Keratinocyte (primary cell): Measurements from ENCODE around the gene FGFR2.

ENCODE experiments used
- CTCF ChIP-seq, 3 experiments: IDR thresholded peaks in 1 of 3; conservative IDR thresholded peaks in 1 of 3; optimal IDR thresholded peaks in 1 of 3; 2 replicates in 2 of 3; 3 replicates in 1 of 3; pipeline versions ENCODE3 to v1.5.1; 2011; ENCODE audit warnings: low read length in 3 of 3, mild to moderate bottlenecking in 3 of 3, moderate library complexity in 2 of 3, control low read depth in 1 of 3, inconsistent platforms in 1 of 3; ENCODE audit not compliant: insufficient read depth in 2 of 3; ENCODE audit errors: extremely low read depth in 1 of 3
- EZH2 ChIP-seq: IDR thresholded peaks from one replicate; pipeline ENCODE4 v1.6.1; 2012; ENCODE audit warnings: inconsistent platforms, mild to moderate bottlenecking, low read length, moderate library complexity

- TF ChIP-seq EZH2: no peak
- peak in 2 of 3 experiments; percentile 29 to 38 for TF ChIP-seq CTCF (optimal IDR thresholded peaks at IDR 0.05 in 1 of 3, IDR thresholded peaks at IDR 0.05 in 1 of 3, conservative IDR thresholded peaks at IDR 0.05 in 1 of 3; ENCODE audit: extremely low read depth in 1 of 3, insufficient read depth in 2 of 3, low read length in 3 of 3)
Measured at GRCh38 chr10:121497513-121498470, 100.5 kb downstream of the FGFR2 start.
